Left ventricle myocardium superior (tissue), 1 donor: ENCODE results near the gene SLC2A13. TPM values are rescaled to one million over a fixed set of nuclear protein-coding genes. Genes with fewer than 3 reads are reported as not detected.
A peak's percentile ranks its signal among the peaks of the same experiment; 100 is the strongest.

Experiments used
- ATAC-seq: fragments of 200-7000 bp; cut with Tn5 transposase; one replicate; pipeline ENCODE4 v1.9.1; 2020; ENCODE audit warnings: mild to moderate bottlenecking, moderate library complexity
- DNase-seq: peaks from one replicate; pipeline ENCODE4 v3.0.0-alpha.2; 2020
- intact Hi-C: fragments of 100-400 bp; cut with micrococcal nuclease; formaldehyde crosslinking; loops from one replicate; pipeline ENCODE4 v1.11.0; 2022
- total RNA-seq: library from RNA; stranded (reverse); fragmentation: NEBNext Ultra II Directional; extraction: Animal tissue kit (Norgen Biotek cat#: 25700); gene quantifications from one replicate; pipeline ENCODE4 v1.2.1, GENCODE V29; 2021
- donor health status: DM: no; HTN: yes; CAD: no; lungs with severe emphysema.

Gene SLC2A13
- total RNA-seq, 1 donor from 2014 or later, result 6.2 TPM

- DNase-seq (no peak), ATAC-seq (no peak)
- intact Hi-C loops, result no loop called here
Measured at GRCh38 chr12:40013292-40013691, 92.6 kb downstream of the SLC2A13 start.

GRCh38 chr12:40012711-40013110, 93.2 kb downstream of the SLC2A13 start:
- intact Hi-C loops, result no loop called here
- DNase-seq (no peak), ATAC-seq (peak; percentile 37)

- ATAC-seq, result peak; percentile 75
- DNase-seq, result no peak
- intact Hi-C loops, result loop anchor here (1.0 kb wide), 1 partner anchor 96 kb away; no protein-coding TSS in a partner anchor
Measured at GRCh38 chr12:40011775-40012129, 94.1 kb downstream of the SLC2A13 start.

DNA sequence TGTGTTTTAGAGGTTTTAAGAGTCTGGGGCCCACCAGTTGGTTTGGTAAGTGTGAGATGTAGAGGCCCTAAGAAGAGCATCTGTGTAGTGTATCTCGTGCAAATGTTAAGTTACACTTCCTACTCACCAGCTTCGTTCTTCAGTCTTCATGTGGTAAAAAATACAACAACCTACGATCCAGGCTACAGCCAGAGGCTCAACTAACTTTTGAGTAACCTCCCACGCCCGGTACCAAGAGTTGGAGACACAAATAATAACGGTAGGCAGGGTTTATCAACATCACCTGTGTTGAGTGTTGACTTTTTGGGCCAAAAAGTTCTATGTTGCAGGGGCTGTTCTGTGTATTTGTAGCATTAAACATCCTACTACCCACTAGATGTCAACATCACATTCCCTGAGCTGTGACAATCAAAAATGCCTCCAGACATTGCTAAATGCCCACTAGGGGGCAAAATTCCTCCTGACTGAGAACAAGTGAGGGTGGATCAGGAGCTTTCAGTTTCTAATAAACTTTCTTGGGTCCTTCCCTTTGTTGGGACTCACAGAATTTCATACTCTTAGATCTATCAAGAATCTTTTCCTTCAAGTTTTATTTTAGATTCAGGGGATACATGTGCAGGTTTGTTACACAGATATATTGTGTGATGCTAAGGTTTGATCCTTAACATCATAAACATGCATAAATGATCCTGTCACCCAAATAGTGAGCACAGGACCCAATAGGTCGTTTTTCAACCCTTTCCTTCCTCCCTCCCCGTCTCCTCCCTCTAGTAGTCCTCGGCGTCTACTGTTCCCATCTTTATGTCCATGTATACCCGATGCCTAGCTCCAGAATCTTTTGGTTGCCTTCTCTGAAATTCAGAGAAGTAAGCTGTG, 94.7 kb downstream of the SLC2A13 start:
- DNase-seq (no peak), ATAC-seq (peak; percentile 96)
- intact Hi-C loops, result loop anchor here (1.0 kb wide), 1 partner anchor 96 kb away; no protein-coding TSS in a partner anchor

DNA sequence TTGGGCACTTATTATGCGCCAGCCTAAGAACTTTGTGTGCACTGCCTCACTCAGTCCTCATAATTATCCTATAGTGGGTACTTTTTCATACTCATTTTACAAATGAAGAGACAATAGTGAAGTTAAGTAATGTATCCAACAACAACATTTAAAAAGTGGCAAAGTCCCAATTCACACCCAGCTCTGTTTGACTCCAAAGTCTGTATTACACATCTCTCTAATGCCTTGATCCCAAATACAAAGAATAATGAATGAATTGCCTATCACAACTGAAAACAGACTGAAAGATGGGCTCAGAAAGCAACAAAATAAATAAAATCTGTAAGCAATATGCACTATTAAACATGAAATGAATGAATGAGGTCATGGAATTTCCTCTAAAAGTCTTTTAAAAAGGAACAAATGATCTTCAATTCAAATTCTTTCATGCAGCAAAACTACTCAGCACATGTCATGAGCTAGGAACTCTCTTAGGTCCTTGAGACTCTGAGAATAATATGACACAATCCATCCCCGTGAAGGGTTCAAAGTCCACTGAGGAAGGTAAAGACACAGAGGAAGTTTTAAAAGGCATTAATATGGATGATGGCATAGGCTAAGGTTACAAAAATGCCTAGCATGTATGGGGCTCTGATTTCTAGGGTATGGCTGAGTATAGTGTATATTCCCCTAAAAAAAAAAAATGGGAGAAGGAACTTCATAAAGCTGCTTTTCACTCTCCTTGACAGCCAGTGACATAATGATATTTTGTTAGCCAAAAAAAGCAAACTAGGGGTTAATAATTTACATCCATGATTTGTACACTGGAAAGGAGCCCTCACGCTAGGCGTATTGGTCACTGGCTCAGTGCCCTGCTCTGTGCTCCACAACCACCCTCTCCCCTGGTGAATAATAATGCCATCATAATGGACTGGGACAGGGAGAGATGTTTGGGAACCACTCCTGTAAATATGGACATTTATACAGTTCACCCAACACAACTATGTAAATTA, 103.4 kb downstream of the SLC2A13 start:
- DNase-seq (no peak), ATAC-seq (no peak)
- intact Hi-C loops, result no loop called here

- DNase-seq (no peak), ATAC-seq (no peak)
- intact Hi-C loops, result no loop called here
Measured at GRCh38 chr12:40001406-40001805, 104.5 kb downstream of the SLC2A13 start.

DNA sequence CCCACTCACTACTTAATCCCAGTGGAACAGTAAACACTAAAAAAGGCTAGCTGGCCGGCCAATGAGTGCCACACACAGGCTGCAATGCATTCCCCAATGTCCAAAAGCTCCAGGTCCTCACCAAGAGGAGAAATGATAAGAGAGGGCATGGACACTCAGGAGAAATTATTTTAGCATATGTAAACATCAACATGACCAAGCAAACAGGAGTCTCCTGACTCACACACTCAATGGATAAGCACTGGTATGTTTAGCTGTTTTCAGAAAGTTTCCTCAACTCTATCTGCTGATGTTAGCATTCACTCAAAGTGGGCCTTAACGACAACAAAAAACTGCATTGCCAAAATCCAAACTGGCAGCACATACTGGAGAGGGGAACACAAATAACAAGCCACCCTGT, 105.0 kb downstream of the SLC2A13 start:
- intact Hi-C loops, result no loop called here
- ATAC-seq, result no peak
- no peak for DNase-seq

DNA sequence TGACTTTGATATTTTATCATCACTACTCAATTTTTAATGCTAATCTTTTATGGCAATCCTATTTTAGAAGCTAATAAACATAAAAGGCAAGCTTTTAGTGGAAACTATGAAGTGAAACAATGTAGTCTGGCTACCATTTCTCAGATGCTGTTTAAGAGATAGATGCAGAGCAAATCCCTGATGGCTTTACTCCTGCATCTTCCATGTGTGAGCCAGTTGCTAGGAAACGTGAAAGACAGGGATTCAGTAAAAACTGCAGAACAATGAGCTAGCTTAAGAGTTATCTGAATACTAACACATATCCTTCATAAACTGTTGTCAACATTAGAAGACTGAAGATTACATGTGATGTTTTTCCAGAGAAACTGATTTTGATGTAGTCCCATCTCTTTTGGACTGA, 112.6 kb downstream of the SLC2A13 start:
- ATAC-seq (no peak), DNase-seq (no peak)
- intact Hi-C loops, result loop anchor here (10.0 kb wide), 1 partner anchor 228 kb away; no protein-coding TSS in a partner anchor

GRCh38 chr12:39990122-39991101, 115.5 kb downstream of the SLC2A13 start:
- intact Hi-C loops, result loop anchor here (10.0 kb wide), 1 partner anchor 226 kb away; no protein-coding TSS in a partner anchor
- DNase-seq (peak; percentile 71), ATAC-seq (peak; percentile 80)

DNA sequence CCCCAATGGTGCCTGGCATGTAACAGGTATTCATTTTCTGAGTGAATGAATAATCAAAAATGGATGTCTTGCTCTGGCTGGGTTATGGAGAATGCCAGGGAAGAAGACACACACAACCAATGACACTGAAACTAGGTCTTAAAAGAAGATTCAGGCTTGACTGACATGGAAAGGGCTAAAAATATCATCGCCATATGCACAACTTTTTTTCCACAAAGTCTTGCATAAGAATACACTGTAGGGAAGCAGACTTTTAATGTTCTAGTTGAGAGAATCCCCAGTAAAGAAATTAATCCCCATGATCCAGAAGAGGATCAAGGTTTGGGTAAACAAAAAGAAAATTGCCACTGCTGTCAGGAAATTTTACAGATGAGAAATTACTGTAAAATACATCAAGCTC, 116.4 kb downstream of the SLC2A13 start:
- intact Hi-C loops, result no loop called here
- no peak for DNase-seq
- ATAC-seq, result no peak

DNA sequence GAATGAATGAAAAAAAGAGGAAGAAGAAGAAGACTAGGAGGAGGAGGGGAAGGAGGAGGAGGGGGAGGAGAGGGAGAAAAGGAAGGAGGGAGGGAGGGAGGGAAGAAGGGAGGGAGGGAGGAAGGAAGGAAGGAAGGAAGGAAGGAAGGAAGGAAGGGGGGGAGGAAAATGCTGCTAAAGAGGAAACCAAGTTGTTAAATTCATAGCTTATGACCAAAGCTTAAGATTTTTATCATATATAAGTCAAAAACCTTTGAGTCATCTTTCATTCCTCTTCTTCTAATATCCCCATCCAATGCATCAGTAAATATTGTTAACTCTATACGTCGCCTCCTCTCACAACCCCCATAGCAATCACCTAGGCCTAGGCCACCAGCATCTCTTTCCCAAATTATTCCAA, 117.3 kb downstream of the SLC2A13 start:
- DNase-seq (no peak), ATAC-seq (no peak)
- intact Hi-C loops, result no loop called here

- ATAC-seq (no peak), DNase-seq (no peak)
Measured at GRCh38 chr12:39986674-39987073, 119.2 kb downstream of the SLC2A13 start.

DNA sequence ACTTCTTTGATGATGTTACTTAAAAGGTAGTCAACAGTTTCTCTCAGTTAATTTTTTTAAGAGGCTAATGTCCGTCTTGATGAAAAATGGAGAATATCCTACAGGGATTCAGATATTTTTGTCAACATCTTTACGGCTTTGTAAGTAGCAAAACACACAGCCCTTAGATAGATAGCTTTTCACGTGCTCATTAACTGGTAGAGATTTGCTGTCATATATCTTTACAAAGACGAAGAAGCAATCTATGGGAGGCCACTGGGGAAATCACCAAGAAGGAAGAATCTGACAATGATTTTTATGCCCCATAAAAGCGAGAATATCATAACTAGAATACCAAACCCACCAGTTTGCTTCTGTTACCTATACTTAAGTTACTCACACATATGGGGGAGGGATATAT, 121.2 kb downstream of the SLC2A13 start:
- ATAC-seq (no peak), DNase-seq (no peak)
- intact Hi-C loops, result no loop called here

More at GRCh38 chr12:39986674-39987073, 119.2 kb downstream of the SLC2A13 start:
- intact Hi-C loops, result no loop called here

DNA sequence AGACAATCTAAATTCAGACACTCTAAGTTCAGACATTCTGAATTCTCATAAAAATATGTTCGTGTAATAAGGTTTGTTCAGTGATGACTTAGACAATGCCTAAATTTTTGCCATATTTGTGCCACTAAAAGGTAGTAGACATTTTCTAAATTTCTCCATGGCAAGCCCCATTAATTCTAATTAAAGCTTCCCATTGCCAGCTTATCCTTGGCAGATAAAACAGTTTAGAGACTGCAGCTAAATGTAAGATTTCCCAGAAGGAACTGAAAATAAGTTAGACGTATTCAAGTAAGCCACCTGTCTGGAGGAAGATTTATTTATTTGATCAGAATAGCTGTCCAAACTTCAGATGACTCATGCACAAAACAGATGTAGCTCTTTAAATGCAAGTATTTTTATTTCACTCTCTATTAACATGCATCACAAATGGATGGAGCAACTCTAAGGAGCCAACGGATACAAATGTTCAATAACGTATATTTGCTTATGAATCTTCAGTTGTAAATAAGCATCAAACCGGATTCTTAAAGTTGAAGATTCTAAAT, 130.4 kb downstream of the SLC2A13 start:
- intact Hi-C loops, result no loop called here
- ATAC-seq (no peak), DNase-seq (no peak)

DNA sequence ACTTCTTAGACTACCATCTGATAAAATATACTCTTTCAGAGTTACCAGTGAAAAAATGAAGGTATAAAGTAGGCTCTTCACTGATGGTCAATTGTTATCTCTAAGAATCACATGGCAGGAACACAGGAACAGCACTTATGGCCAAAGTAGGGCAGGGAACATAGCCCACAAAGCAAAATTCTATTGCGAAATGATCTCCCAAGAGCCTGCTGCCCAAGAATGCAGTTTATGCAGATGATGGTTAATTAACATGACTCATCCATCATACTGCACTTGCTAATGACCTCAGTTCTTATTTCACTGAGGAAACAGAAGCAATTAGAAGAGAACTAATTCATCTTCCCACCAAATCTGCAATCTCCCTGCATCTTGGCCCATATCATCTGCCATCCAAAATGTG, 133.8 kb downstream of the SLC2A13 start:
- ATAC-seq (peak; percentile 39), DNase-seq (no peak)
- intact Hi-C loops, result no loop called here

DNA sequence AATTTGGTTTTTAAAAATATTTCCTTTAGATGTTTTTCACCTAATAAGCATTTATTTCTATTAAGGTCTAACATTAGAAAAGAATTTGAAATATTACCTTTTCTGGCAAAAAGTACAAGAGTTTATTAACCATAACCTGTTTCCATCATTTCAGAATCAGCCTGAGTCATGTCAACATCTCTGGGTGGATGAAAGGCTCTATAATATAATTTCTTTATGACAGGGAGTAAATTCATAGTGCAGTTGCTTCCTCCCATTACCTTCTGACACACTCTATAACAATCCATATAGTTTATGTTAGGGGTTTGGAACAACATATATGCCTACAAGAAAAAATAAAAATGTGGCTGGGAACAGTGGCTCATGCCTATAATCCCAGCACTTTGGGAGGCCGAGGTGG, 134.5 kb downstream of the SLC2A13 start:
- ATAC-seq, result no peak
- intact Hi-C loops, result no loop called here
- DNase-seq, result no peak

DNA sequence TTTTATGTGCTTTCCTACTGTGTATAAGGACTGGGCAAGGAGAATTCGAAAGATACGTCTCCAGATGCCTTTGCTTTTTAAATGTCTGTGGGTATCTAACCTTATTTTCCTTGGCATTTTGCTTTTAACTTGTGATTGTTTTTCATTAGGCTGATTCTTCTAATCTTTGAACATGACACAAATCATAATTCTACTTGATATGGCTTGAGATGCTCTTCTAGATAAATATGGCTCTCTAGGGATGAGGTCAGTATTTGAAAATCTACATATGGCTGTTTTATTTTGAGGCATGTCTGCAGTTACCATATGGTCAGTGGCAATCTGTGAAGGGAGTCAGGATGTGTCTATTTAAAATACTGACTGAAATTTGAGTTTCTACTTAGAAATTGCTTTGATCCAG, 139.2 kb downstream of the SLC2A13 start:
- intact Hi-C loops, result no loop called here
- DNase-seq (no peak), ATAC-seq (no peak)

DNA sequence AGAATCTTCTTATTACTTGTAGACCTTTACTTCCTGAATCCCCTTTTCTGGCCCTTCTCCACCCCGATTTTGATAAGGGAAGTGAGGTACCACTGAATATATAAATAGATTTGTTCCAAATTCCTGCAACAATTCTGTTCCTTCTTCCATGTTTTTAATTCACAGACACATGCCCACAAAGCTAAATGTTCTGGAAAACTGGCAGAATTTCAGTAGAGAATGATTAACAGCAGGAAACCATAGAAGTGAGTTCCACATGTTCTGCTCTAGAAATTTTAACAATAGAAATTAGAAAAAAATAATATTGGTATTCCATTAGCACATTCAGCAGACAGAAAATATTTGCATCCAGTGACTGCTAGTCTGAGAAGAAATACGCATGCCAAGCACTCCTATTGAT, 139.6 kb downstream of the SLC2A13 start:
- no peak for ATAC-seq
- no peak for DNase-seq
- intact Hi-C loops, result no loop called here
